DMS 273 treated with DMSO at 0.1 percent for 48 hours (cell line): ENCODE measurements around the gene TRAIP.
"Not testable (repeated sequence)": the region's sequence is repeated elsewhere in the genome, so short reads cannot be mapped to it uniquely, and the experiment has no call there.

Experiments
- DNase-seq: peaks from one replicate; lab custom pipeline; 2025; lab: John Stamatoyannopoulos, UW

Gene TRAIP

DNA sequence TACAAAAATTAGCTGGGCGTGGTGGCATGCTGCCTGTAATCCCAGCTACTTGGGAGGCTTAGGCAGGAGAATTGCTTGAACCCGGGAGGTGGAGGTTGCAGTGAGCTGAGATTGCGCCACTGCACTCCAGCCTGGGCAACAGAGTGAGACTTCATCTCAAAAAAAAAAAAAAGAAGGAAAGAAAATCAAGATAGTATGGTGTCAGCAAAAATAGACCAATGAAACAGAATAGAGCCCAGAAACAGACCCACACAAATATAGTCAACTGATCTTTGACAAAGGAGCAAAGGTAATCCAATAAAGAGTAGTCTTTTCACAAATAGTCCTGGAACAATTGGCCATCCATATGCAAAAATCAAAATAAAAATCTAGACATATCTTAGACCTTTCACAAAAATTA, 33.2 kb downstream of the TRAIP start:
- DNase-seq, result not testable (repeated sequence)

DNA sequence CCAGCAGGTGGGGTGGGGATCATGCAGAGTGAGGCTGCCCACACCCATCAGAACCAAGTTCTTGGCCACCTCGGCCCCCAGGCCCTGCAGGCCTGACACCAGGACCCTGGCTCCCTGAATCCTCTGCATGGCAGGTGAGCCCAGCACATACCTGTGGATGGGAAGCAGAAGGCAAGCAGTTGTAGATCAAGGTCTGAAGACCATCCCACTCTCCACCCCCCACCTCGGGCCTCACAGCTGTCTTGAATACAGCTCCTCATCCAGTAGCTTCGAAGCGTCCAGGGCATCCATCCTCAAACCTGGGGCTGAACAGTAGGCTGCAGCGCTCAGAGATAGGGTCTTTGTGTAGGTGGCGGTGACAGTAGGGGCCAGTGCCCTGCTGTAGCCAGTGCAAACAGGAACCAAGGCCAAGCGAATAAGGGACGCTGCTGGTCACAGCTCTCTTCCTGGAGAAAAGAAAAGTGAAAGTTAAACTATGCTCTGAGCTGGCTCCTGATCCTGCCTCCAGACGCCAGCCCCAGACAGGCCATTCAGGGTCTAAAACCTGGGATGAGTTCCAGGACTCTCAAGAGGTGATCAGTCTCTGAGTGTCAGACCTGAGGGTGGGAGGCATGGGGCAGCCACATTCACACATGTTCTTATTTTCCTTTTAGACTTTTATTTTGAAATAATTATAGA, 42.7 kb downstream of the TRAIP start, which contains the start of gene UBA7:
TSS of gene UBA7 (minus strand) at position 457 of the 678 bp plus-strand sequence. CDS start at position 291, 166 bp downstream.
- no peak for DNase-seq

GRCh38 chr3:49812916-49813496, 43.4 kb downstream of the TRAIP start:
- DNase-seq, result no peak

GRCh38 chr3:49807431-49808114, 48.8 kb downstream of the TRAIP start:
- no peak for DNase-seq

- DNase-seq, result no peak
Measured at GRCh38 chr3:49806850-49807249, 49.5 kb downstream of the TRAIP start.

GRCh38 chr3:49805897-49806701, 50.3 kb downstream of the TRAIP start:
- DNase-seq, result no peak

- DNase-seq, result peak; percentile 40
Measured at GRCh38 chr3:49805367-49805782, 51.0 kb downstream of the TRAIP start.

GRCh38 chr3:49804141-49805041, 52.0 kb downstream of the TRAIP start:
- DNase-seq, result no peak

GRCh38 chr3:49803465-49804140, 52.8 kb downstream of the TRAIP start:
- peak; percentile 67 for DNase-seq

DNA sequence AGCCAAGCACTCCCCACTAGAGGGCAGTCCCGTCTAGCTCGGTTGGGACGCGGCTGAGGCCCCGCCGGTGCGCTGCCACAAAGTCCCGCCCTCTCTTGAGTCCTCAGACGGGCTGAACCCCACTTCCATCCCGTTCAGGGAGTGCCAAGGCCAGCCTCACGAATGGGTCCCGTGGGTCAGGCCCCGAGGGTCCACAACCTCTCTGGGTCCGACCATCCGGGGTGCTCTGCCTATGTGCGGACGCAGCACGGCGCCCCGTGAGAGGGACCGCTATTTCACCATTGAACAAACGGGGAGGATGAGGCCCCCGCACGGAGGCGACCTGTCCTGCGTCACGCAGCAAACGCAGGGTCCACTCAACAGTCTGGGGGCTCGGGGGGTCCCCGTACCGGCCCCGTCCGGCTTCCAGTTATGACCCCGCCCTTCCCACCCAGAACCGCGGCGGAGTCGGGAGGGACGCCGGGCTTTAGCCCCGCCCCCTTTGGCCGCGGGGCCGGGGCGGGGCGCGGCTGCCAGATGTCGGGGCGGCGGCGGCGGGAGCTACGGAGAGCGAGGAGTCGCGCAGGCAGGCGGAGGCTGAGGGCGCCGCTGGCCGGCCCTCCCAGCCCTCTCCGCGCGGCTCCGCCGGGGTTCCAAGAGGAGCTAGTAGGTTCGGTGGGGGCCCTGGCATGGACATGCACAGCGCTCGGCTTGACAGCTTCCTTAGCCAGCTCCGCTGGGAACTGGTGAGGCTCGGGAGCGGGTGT, 53.5 kb downstream of the TRAIP start, which contains the start of gene INKA1:
TSS of gene INKA1 (plus strand) at position 543 of the 746 bp plus-strand sequence. CDS start at position 675, 132 bp downstream.
- peak; percentile 51 for DNase-seq

DNA sequence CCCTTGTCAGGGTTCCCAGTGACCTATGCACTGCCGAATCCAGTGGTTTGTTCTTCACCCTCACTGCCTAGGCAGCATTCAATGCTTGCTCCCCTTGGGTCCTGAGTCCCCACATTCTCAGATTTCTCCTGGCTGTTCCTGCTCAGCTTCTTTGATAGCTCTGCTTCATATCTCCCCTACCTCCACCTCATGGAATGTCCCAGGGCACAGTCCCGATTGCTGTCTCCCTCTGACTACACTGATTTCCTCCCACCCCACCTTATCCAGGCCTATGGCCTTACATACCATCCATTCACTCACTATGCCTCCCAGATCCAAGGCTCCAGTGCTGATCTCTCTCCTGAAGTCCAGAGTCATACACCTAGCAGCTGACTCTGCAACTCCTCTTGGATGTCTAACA, 55.2 kb downstream of the TRAIP start:
- DNase-seq, result no peak

GRCh38 chr3:49799761-49800160, 56.6 kb downstream of the TRAIP start, which contains the start of gene CDHR4:
Gene CDHR4 (minus strand): TSS chr3:49799873. CDS start chr3:49799812, 61 bp downstream.
- no peak for DNase-seq

DNA sequence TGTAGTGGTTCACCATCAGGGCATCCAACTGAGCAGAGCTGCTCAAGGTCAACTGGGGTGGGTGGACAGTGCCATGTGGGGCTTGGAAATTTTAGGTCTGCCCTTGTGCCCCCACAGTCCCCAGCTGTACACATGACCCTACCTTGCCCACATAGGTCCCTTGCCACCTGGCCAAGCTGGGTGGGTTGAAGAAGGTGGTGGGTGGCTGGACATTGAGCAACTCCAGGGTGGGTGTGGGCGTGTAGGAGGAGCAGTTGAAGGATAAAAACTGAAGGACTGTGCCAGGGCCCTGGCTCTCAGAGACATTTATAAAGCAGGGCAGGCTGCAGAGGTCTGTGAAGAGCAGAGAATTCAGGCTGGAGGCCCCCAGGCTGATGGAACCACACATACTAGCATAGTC, 57.3 kb downstream of the TRAIP start:
- no peak for DNase-seq

DNA sequence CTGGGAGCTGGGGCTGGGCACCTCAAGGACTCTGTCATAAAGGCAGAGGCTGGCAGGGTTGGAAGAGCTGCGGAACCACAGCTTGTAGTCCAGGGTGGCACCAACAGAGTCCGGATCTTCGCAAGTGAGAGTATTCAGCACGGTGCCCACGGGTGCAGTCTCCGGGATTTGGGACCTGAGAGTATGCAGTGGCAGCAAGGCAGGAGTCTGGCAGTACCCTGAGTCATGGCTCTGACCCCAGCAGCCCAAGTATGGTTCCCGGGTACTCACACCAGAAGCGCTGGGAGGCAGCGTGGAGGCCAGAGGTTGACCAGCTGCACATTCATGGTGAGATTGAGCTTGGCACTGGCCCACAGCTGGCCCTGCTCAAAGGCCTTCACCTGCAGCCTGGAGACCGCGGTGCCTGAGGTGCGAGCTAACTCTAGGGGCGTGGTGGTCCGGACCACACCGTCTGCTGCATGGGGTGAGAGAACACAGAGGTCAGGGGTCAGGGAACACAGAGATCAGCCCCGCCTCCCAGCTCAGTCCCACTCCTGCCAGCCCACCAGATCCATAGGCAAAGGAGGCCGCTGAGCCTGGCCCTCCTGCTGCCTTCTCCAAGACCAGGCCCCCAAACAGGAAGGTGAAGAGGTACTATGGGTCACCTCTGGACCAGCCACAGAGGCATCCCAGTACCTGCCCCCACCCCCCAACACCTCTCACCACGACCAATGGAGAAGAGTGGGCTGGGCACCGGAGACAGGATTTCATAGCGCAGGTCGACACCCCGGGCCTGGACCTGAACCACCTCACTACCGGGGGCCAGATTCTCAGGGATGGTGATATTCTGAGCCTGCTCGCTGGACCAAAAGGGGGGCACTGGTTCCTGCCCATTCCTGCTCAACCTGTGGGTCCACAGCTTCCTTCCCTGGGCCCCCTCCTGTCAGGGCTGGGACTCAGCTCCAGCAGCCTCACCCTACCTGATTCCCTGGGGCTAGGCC, 61.1 kb downstream of the TRAIP start:
- no peak for DNase-seq

GRCh38 chr3:49794431-49794830, 61.9 kb downstream of the TRAIP start:
- no peak for DNase-seq

DNA sequence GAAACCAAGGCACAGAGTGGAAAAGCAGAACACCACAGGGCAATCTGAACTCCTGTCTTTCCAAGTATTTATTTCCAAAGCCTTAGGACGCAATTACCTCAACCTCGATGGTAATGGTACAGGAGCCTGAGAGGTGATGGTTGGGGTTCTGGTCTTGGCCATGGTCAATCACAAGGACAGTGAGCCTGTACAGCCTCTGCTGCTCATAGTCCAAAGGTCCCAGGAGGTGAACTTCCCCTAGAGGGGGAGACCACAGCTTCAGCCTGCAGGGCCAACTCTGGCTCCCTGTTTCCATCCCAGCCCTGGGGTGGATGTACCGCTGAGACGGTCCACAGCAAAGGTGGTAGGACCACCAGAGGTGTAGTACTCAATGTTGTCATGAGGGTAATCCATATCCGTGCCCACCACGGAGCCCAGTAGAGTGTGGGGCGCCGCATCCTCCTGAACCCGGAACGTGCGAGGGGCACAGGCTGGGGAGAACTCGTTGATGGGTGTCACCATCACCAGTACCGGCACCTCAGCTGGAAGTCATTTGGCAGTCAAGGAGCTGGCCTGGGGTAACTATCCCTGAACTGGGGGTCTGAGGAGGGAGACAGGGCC, 62.8 kb downstream of the TRAIP start:
- no peak for DNase-seq

DNA sequence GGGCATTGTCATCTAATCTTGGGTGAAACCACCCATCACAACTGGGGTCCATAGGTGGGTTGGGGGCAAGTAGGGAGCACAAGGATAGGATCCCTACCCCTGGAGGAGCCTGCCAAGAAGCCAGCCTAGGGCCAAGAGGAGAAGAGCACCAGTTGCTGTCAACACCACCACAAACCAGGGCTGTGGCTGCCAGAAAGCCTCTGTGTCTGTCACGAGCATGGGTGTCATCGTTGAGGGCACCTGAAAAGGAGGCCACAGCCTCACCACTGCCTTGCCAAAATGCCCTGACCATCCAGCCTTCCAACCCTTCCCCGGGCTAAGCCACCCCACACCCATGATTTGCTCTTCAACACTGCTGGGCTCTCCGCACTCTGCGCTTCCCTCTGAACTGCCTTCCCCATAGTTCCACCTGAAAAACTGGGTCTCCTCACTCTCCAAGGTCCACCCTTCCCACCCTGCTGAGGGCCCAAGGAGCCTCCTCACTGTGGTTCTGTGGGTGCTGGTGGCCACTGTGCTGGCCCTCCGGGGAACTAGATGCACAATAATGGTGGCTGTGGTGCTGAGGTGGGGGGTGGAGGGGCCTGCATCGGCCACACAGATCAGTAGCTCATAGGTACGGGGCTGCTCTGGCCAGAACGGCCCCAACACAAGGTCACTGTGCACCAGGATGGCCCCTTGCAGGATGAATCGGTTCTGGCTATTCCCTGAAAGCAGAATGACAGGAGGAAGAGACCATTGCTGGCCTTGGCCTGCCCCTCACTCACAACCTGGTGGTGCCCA, 63.8 kb downstream of the TRAIP start:
- no peak for DNase-seq
